Stimulated activated CD4-positive, alpha-beta T cell treated with anti-CD3 and anti-CD28 coated beads, Interleukin-15, amount 100 ng/mL, for 24 hours (primary cell): ENCODE results near the gene SZT2.
"Not testable (repeated sequence)": the region's sequence is repeated elsewhere in the genome, so short reads cannot be mapped to it uniquely, and the experiment has no call there.

Source experiments
- DNase-seq: peaks from one replicate; pipeline ENCODE4 v3.0.0-alpha.2; 2020

SZT2 gene

DNA sequence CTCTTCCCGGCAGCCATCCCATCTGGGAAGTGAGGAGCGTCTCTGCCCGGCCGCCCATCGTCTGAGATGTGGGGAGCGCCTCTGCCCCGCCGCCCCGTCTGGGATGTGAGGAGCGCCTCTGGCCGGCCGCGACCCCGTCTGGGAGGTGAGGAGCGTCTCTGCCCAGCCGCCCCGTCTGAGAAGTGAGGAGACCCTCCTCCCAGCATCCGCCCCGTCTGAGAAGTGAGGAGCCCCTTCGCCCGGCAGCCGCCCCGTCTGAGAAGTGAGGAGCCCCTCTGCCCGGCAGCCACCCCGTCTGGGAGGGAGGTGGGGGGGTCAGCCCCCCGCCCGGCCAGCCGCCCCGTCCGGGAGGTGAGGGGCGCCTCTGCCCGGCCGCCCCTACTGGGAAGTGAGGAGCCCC lies 112.1 kb downstream of the SZT2 start:
- DNase-seq: not testable (repeated sequence)

DNA sequence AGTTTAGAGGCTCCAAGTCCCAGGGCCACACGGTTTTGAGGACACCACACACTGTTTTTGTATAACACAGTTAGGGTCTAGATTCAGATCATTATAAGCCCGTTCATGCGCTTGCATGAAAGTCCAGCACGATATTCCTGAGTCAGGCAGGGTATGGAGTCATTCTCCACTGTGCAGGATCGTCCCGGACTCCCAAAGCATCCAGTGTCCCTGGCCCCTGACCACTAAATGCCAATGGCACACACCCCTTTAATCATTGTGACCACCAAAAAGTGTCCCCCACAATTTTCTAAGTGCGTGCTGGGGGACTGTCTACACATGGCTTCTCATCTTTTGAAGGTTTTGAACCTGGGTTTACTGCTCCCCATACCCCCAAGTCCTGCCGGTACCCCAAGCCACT lies 113.8 kb downstream of the SZT2 start:
- DNase-seq: no peak
